Osteoblast (primary cell): ENCODE measurements around the gene ALPG. TPM values are rescaled to one million over a fixed set of nuclear protein-coding genes. Genes with fewer than 3 reads are reported as not detected.
"Not testable (repeated sequence)": the region's sequence is repeated elsewhere in the genome, so short reads cannot be mapped to it uniquely, and the experiment has no call there.

ENCODE experiments used
- DNase-seq: peaks from one replicate; pipeline ENCODE4 v3.0.0; 2011; ENCODE audit warnings: low spot score, mixed read lengths; ENCODE audit not compliant: insufficient read length; ENCODE audit errors: missing footprints
- H2AFZ ChIP-seq: 2 replicates; pipeline ENCODE4 v1.6.0; 2011; ENCODE audit warnings: mild to moderate bottlenecking, low read length
- H3K27ac ChIP-seq: 2 replicates; pipeline ENCODE4 v1.5.1; 2011; ENCODE audit warnings: mild to moderate bottlenecking, low read depth, low read length, moderate library complexity
- H3K27me3 ChIP-seq: 2 replicates; pipeline ENCODE4 v1.6.0; 2012; ENCODE audit warnings: mild to moderate bottlenecking, control low read depth, inconsistent platforms, low read length, moderate library complexity; ENCODE audit not compliant: insufficient read depth
- H3K36me3 ChIP-seq: 2 replicates; pipeline ENCODE4 v1.5.1; 2011; ENCODE audit warnings: mild to moderate bottlenecking, low read length, control low read depth, moderate library complexity; ENCODE audit not compliant: insufficient read depth
- H3K4me1 ChIP-seq: 2 replicates; pipeline ENCODE4 v1.5.1; 2011; ENCODE audit warnings: mild to moderate bottlenecking, low read length, control low read depth, moderate library complexity; ENCODE audit not compliant: insufficient read depth
- H3K4me2 ChIP-seq: 2 replicates; pipeline ENCODE4 v1.6.0; 2011; ENCODE audit warnings: mild to moderate bottlenecking, low read length; ENCODE audit not compliant: insufficient read depth
- H3K4me3 ChIP-seq: fragments of 200-600 bp; sonication (generic); 3 replicates; pipeline ENCODE4 v1.5.1; 2012; ENCODE audit warnings: mild to moderate bottlenecking, low read length, inconsistent platforms; ENCODE audit not compliant: insufficient read depth
- H3K79me2 ChIP-seq: 2 replicates; pipeline ENCODE4 v1.6.0; 2012; ENCODE audit warnings: mild to moderate bottlenecking, low read length, control low read depth, inconsistent platforms; ENCODE audit not compliant: insufficient read depth
- H3K9me3 ChIP-seq: 2 replicates; pipeline ENCODE4 v1.5.1; 2011; ENCODE audit warnings: low read depth, low read length, control low read depth
- H4K20me1 ChIP-seq: 2 replicates; pipeline ENCODE4 v1.6.0; 2012; ENCODE audit warnings: mild to moderate bottlenecking, low read length, control low read depth; ENCODE audit not compliant: insufficient read depth
- total RNA-seq: library from RNA; depleted of rRNA; stranded (reverse); fragments of >200 nt; gene quantifications from 2 replicates; pipeline ENCODE4 v1.2.3, GENCODE V29; 2012
- TF ChIP-seq, protein P1 (sequence below): IDR thresholded peaks from 2 replicates; pipeline ENCODE4 v1.5.1; 2011; ENCODE audit warnings: mild to moderate bottlenecking, low read depth, low read length, moderate library complexity; ENCODE audit errors: extremely low read depth

ALPG gene
- total RNA-seq, 1 donor = not detected

DNA sequence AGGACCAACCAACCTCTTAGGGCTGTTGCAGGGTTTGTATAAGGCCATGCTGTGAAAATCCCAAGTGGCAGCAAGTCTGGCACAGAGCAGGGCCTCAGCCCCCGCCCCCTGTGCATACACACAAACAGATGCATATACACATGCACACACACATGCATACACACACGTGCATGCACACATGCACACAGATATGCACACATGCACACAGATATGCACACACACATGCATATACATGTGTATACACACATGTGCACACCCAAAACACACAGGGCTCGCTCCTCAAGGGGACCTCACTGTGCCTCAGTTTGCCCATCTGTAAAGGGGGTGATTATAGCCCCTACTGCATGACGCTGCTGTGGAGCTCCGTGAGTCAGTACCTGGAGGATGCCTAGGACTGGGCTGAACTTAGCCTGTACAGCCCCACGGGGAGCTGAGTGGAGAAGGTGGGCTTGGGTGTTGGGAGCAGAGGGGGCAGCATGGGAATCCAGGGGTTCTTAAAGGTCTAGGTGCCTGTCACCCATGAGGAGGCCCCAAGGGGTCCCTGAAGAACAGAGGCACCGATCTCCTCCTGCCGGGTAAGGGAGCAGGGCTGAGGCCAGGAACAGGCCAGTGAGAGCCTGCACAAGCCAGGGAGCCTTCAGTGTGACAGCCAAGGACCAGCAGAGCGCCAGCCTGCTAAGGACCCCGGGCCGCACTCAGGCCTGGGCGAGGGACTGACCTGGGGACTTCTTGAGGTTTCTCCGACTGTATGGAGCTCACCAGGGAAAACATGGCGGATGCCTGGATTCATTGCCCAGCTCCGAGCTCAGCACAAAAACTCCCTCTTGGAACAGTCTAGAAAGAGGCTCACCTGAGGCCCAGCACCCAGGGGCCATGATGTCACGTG is 25.3 kb downstream of the ALPG start:
- no peak overlapping the region for H3K4me3 ChIP-seq
- DNase-seq = peak; percentile 65
- peaks cover 3% of the 10 kb centered on the region for H3K27me3 ChIP-seq
- no peak overlapping the region for H3K4me2 ChIP-seq
- H3K9me3 ChIP-seq = no peaks in the 10 kb centered on the region
- no peaks in the 10 kb centered on the region for H3K79me2 ChIP-seq
- H2AFZ ChIP-seq = no peak overlapping the region
- no peaks in the 10 kb centered on the region for H3K4me1 ChIP-seq
- TF ChIP-seq, protein P1, sequence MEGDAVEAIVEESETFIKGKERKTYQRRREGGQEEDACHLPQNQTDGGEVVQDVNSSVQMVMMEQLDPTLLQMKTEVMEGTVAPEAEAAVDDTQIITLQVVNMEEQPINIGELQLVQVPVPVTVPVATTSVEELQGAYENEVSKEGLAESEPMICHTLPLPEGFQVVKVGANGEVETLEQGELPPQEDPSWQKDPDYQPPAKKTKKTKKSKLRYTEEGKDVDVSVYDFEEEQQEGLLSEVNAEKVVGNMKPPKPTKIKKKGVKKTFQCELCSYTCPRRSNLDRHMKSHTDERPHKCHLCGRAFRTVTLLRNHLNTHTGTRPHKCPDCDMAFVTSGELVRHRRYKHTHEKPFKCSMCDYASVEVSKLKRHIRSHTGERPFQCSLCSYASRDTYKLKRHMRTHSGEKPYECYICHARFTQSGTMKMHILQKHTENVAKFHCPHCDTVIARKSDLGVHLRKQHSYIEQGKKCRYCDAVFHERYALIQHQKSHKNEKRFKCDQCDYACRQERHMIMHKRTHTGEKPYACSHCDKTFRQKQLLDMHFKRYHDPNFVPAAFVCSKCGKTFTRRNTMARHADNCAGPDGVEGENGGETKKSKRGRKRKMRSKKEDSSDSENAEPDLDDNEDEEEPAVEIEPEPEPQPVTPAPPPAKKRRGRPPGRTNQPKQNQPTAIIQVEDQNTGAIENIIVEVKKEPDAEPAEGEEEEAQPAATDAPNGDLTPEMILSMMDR = no peak
- no peaks in the 10 kb centered on the region for H3K36me3 ChIP-seq
- H3K27ac ChIP-seq = no peak overlapping the region
- H4K20me1 ChIP-seq = no peaks in the 10 kb centered on the region

DNA sequence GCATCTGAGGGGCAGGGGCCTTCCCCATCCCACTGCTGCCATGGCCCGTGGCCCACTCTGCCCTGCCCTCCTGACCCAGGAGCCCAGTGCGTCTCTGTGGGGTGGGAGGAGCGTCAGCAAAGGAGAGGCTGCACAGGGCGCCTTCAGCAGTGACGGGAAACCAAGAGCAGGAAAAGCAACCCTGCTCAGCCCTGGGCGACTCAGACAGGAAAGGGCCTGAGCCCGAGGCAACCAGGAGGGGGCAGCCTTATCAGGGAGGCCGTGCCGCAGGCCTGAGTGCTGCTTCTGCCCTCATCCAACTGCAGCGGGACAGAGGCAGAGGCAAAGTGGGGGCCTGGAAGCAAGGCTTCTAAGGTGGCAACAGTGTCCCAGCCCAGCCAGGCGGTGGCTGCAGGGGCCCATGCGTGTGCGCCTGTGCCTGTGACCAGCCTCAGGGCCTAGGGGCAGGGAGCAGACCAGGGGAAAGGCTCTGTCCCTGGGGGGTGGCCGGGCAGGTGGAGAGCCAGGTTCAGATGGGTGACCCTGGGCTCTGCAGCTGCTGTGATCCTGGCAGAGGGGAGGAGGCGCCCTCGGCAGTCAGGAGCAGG is 26.0 kb downstream of the ALPG start:
- Histone ChIP-seq H3K4me2 (no peak overlapping the region), H4K20me1 (no peaks in the 10 kb centered on the region), H3K36me3 (no peaks in the 10 kb centered on the region), H3K27me3 (peaks cover 8% of the 10 kb centered on the region), H3K9me3 (no peaks in the 10 kb centered on the region), H3K79me2 (no peaks in the 10 kb centered on the region), H3K27ac (no peak overlapping the region), H3K4me3 (no peak overlapping the region), H2AFZ (no peak overlapping the region), H3K4me1 (no peaks in the 10 kb centered on the region)
- TF ChIP-seq, protein P1 = no peak
- DNase-seq = peak; percentile 13

DNA sequence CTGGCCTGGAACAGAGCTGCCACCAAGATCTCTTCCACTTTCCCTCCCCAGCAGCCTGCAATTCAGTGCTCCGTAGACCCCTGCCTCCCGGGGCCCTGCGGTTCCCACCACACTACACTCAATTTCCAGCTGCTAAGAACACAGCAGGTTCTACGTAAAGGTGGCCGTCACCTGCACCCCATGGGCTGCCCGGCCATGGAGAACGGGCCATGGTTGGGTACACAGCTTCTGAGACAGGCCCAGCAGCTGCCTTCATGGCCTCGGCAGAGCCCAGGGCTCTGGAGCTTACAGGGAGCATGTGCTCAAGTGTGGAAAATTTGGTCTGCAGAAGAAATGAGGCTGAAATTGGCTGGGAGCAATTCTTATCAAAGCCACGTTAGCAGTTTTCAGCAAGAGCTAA is 27.0 kb downstream of the ALPG start:
- not testable (repeated sequence) for H3K4me3 ChIP-seq, H3K36me3 ChIP-seq, H3K9me3 ChIP-seq, H3K4me1 ChIP-seq, H3K27me3 ChIP-seq, H2AFZ ChIP-seq, H3K4me2 ChIP-seq, DNase-seq, H3K27ac ChIP-seq, H3K79me2 ChIP-seq, H4K20me1 ChIP-seq

DNA sequence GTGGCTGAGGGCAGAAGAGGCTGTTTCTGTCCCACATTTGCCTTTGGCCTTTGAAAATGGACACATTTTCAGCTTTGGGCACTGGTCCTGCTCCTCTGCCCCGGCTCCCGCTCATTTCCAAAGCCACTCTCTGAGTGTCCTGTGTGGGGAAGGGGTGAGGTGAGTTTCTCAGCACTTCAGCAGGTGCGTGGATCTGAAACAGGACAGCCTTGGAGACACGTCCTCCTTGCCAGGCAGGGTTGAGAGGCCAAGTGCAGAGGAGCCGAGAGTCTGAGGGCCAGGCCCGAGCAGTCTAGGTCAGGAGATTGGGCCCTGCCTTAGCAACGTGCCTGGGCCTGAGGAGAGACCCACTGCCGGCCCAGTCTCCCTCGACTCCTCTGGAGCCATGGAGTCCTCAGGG is 27.4 kb downstream of the ALPG start:
- no peaks in the 10 kb centered on the region for H3K9me3 ChIP-seq
- no peaks in the 10 kb centered on the region for H3K79me2 ChIP-seq
- H3K27me3 ChIP-seq = peaks cover 8% of the 10 kb centered on the region
- H4K20me1 ChIP-seq = no peaks in the 10 kb centered on the region
- no peak overlapping the region for H3K27ac ChIP-seq
- no peak overlapping the region for H3K4me2 ChIP-seq
- DNase-seq = peak; percentile 52
- no peak overlapping the region for H3K4me3 ChIP-seq
- TF ChIP-seq, protein P1 = no peak
- H3K36me3 ChIP-seq = no peaks in the 10 kb centered on the region
- H2AFZ ChIP-seq = no peak overlapping the region
- H3K4me1 ChIP-seq = no peaks in the 10 kb centered on the region
